Endodermal cell (in vitro differentiated cells): ENCODE measurements around the gene TEX44. TPM values are rescaled to one million over a fixed set of nuclear protein-coding genes. Genes with fewer than 3 reads are reported as not detected.

Experiments used
- DNase-seq: peaks from one replicate; pipeline ENCODE4 v3.0.0-alpha.2; 2017
- H3K27ac ChIP-seq: 2 replicates; pipeline ENCODE4 v1.5.1; 2013; ENCODE audit warnings: mild to moderate bottlenecking, low read depth, low read length, moderate library complexity
- H3K27me3 ChIP-seq: 2 replicates; pipeline ENCODE4 v1.6.1; 2013; ENCODE audit warnings: mild to moderate bottlenecking, low read length, moderate library complexity; ENCODE audit not compliant: insufficient read depth, control insufficient read depth, poor library complexity, severe bottlenecking
- H3K36me3 ChIP-seq: 2 replicates; pipeline ENCODE4 v1.7.0; 2013; ENCODE audit warnings: mild to moderate bottlenecking, low read length, moderate library complexity; ENCODE audit not compliant: control insufficient read depth, insufficient read depth
- H3K4me1 ChIP-seq: one replicate; pipeline ENCODE4 v1.7.0; 2013; ENCODE audit warnings: low read length; ENCODE audit not compliant: control insufficient read depth, insufficient read depth
- H3K4me3 ChIP-seq: 2 replicates; pipeline ENCODE4 v1.5.1; 2013; ENCODE audit warnings: mild to moderate bottlenecking, low read length, moderate library complexity
- H3K9ac ChIP-seq: 2 replicates; pipeline ENCODE4 v1.6.1; 2013; ENCODE audit warnings: mild to moderate bottlenecking, low read length, moderate library complexity; ENCODE audit not compliant: poor library complexity, severe bottlenecking; ENCODE audit errors: extremely low read depth
- H3K9me3 ChIP-seq: 2 replicates; pipeline ENCODE4 v1.6.1; 2013; ENCODE audit warnings: mild to moderate bottlenecking, low read length, moderate library complexity; ENCODE audit not compliant: control insufficient read depth
- H3K27ac Mint-ChIP-seq: 2 replicates; pipeline ENCODE4 v1.8.0; 2020; ENCODE audit warnings: mixed read lengths
- H3K27me3 Mint-ChIP-seq: 2 replicates; pipeline ENCODE4 v1.8.0; 2021; ENCODE audit warnings: mild to moderate bottlenecking, mixed read lengths; ENCODE audit not compliant: insufficient read depth
- H3K36me3 Mint-ChIP-seq: 2 replicates; pipeline ENCODE4 v1.8.0; 2020; ENCODE audit warnings: low read depth, mixed read lengths
- H3K4me1 Mint-ChIP-seq: 2 replicates; pipeline ENCODE4 v1.8.0; 2020; ENCODE audit warnings: mixed read lengths
- H3K4me3 Mint-ChIP-seq: 2 replicates; pipeline ENCODE4 v1.8.0; 2020; ENCODE audit warnings: mild to moderate bottlenecking, moderate library complexity, mixed read lengths
- H3K9me3 Mint-ChIP-seq: 2 replicates; pipeline ENCODE4 v1.8.0; 2020; ENCODE audit warnings: mild to moderate bottlenecking, mixed read lengths
- WGBS, 2 experiments: methylation state at CpG; one replicate each; pipeline versions ENCODE4 v1.1.5 to v1.1.7; 2013; ENCODE audit warnings: missing lambda C conversion rate in 2 of 2, mixed read lengths in 1 of 2; ENCODE audit not compliant: insufficient coverage in 1 of 2, insufficient read length in 1 of 2; 5-methylcytosine and 5-hydroxymethylcytosine counted together
- total RNA-seq, 2 donors: library from RNA; stranded (reverse); fragmentation: NEBNext Ultra II Directional in 1 of 2; extraction: Animal tissue kit (Norgen Biotek cat#: 25700) in 1 of 2; gene quantifications; 2 replicates in 1 of 2; 3 replicates in 1 of 2; pipeline ENCODE4 v1.2.1, GENCODE V29; 2021
- TF ChIP-seq, protein P1 (sequence below): fragments of 200-600 bp; sonication (generic); conservative IDR thresholded peaks from 2 replicates; pipeline ENCODE4 v1.5.0; 2021; ENCODE audit warnings: antibody characterized with exemption, mild to moderate bottlenecking

TEX44 gene
- total RNA-seq, 2 donors from 2014 or later = not detected

GRCh38 chr2:231642631-231643494 lies 50.2 kb downstream of the TEX44 start:
- H3K36me3 ChIP-seq = no peaks in the 10 kb centered on the region
- H3K27ac ChIP-seq = peak overlapping the region; percentile 32
- peaks cover 6% of the 10 kb centered on the region for H3K4me1 Mint-ChIP-seq
- 82 to 85% methylated on average over 16 to 29 of the region's 30 CpGs for WGBS, 2 experiments
- no peak overlapping the region for H3K27ac Mint-ChIP-seq
- H3K9me3 Mint-ChIP-seq = no peaks in the 10 kb centered on the region
- TF ChIP-seq, protein P1, sequence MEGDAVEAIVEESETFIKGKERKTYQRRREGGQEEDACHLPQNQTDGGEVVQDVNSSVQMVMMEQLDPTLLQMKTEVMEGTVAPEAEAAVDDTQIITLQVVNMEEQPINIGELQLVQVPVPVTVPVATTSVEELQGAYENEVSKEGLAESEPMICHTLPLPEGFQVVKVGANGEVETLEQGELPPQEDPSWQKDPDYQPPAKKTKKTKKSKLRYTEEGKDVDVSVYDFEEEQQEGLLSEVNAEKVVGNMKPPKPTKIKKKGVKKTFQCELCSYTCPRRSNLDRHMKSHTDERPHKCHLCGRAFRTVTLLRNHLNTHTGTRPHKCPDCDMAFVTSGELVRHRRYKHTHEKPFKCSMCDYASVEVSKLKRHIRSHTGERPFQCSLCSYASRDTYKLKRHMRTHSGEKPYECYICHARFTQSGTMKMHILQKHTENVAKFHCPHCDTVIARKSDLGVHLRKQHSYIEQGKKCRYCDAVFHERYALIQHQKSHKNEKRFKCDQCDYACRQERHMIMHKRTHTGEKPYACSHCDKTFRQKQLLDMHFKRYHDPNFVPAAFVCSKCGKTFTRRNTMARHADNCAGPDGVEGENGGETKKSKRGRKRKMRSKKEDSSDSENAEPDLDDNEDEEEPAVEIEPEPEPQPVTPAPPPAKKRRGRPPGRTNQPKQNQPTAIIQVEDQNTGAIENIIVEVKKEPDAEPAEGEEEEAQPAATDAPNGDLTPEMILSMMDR = no peak
- no peaks in the 10 kb centered on the region for H3K9me3 ChIP-seq
- H3K27me3 ChIP-seq = no peaks in the 10 kb centered on the region
- H3K4me1 ChIP-seq = no peaks in the 10 kb centered on the region
- no peak overlapping the region for H3K9ac ChIP-seq
- no peak overlapping the region for H3K4me3 Mint-ChIP-seq
- H3K4me3 ChIP-seq = no peak overlapping the region
- H3K36me3 Mint-ChIP-seq = no peaks in the 10 kb centered on the region
- H3K27me3 Mint-ChIP-seq = no peaks in the 10 kb centered on the region
- DNase-seq = no peak

GRCh38 chr2:231643495-231643888 lies 50.8 kb downstream of the TEX44 start:
- Histone ChIP-seq H3K27ac (no peak overlapping the region), H3K4me1 (no peaks in the 10 kb centered on the region), H3K36me3 (no peaks in the 10 kb centered on the region), H3K27me3 (no peaks in the 10 kb centered on the region), H3K9ac (no peak overlapping the region), H3K9me3 (no peaks in the 10 kb centered on the region), H3K4me3 (no peak overlapping the region)
- no peak overlapping the region for H3K4me3 Mint-ChIP-seq
- H3K27ac Mint-ChIP-seq = no peak overlapping the region
- no peaks in the 10 kb centered on the region for H3K9me3 Mint-ChIP-seq
- peaks cover 6% of the 10 kb centered on the region for H3K4me1 Mint-ChIP-seq
- DNase-seq = no peak
- 95 to 96% methylated on average over 6 to 8 of the region's 8 CpGs for whole genome bisulfite sequencing, 2 experiments
- H3K27me3 Mint-ChIP-seq = no peaks in the 10 kb centered on the region
- H3K36me3 Mint-ChIP-seq = no peaks in the 10 kb centered on the region
- TF ChIP-seq, protein P1 = no peak

Other genes with a start within 250 kb of the TEX44 start
- gene B3GNT7, start 197.2 kb upstream of the TEX44 start, total RNA-seq = 10 to 100 TPM; 13.0 to 32.3 TPM
- 100 to 1,000 TPM; 774 to 785 TPM for gene NCL, start 128.4 kb upstream of the TEX44 start, total RNA-seq
- under 1 TPM; 0.07 to 0.29 TPM for gene NMUR1, start 62.4 kb upstream of the TEX44 start, total RNA-seq
- gene PTMA, start 115.7 kb downstream of the TEX44 start, total RNA-seq = 1,000 to 10,000 TPM; 1,233 to 1,450 TPM
- gene PDE6D, start 188.4 kb downstream of the TEX44 start, total RNA-seq = 10 to 100 TPM; 24.7 to 25.5 TPM
- gene COPS7B, start 193.6 kb downstream of the TEX44 start, total RNA-seq = 10 to 100 TPM; 55.0 to 67.1 TPM